ENCODE data around the gene VWCE. TPM values are rescaled to one million over a fixed set of nuclear protein-coding genes. Genes with fewer than 3 reads are reported as not detected.
"Not testable (repeated sequence)": the region's sequence is repeated elsewhere in the genome, so short reads cannot be mapped to it uniquely, and the experiment has no call there.

The VWCE gene
- total RNA-seq, 1 experiment from 2014 or later, result 20.6 TPM

- not testable (repeated sequence) for H3K27ac ChIP-seq (ENCODE audit: insufficient read length, low read depth, low read length); H3K23ac ChIP-seq (ENCODE audit: insufficient read length, low read depth, low read length); H2BK120ac ChIP-seq (ENCODE audit: low read depth, low read length, poor library complexity, severe bottlenecking); DNase-seq; H3K4me3 Mint-ChIP-seq; H3K79me2 ChIP-seq (ENCODE audit: insufficient read depth, low read length); H2BK15ac ChIP-seq (ENCODE audit: low read depth, low read length); H3K4me2 ChIP-seq (ENCODE audit: insufficient read depth, insufficient read length, low read length); H2AK5ac ChIP-seq (ENCODE audit: insufficient read length, low read length); H3K9ac ChIP-seq (ENCODE audit: extremely low read depth, insufficient read length, low read length); H2BK5ac ChIP-seq (ENCODE audit: insufficient read length, low read length); H3K9me3 ChIP-seq (ENCODE audit: control insufficient read depth, low read depth, low read length); H3K4ac ChIP-seq (ENCODE audit: low read depth, low read length); H4K91ac ChIP-seq (ENCODE audit: insufficient read length, low read depth, low read length); H3K27ac Mint-ChIP-seq; H3K56ac ChIP-seq (ENCODE audit: insufficient read length, low read depth, low read length); H3K27me3 ChIP-seq (ENCODE audit: insufficient read depth, low read length); H3K9me3 Mint-ChIP-seq; H3K14ac ChIP-seq (ENCODE audit: insufficient read depth, low read length); H2AFZ ChIP-seq (ENCODE audit: low read length); H4K8ac ChIP-seq (replicated peaks; ENCODE audit: insufficient read length, low read depth, low read length); H3K4me1 ChIP-seq (ENCODE audit: insufficient read depth, low read length); H3T11ph ChIP-seq (ENCODE audit: low read length); H2BK20ac ChIP-seq (ENCODE audit: low read depth, low read length, poor library complexity, severe bottlenecking); H4K5ac ChIP-seq (ENCODE audit: insufficient read length, low read depth, low read length); H3K27me3 Mint-ChIP-seq (ENCODE audit: low read depth); H2BK12ac ChIP-seq (ENCODE audit: insufficient read length, low read depth, low read length); H3K4me1 Mint-ChIP-seq; H3K23me2 ChIP-seq (ENCODE audit: insufficient read length, low read depth, low read length, poor library complexity, severe bottlenecking); H3K18ac ChIP-seq (ENCODE audit: insufficient read length, low read depth, low read length); H4K20me1 ChIP-seq (ENCODE audit: control insufficient read depth, insufficient read depth, insufficient read length); H3K79me1 ChIP-seq (ENCODE audit: insufficient read depth, low read depth, low read length, poor library complexity, severe bottlenecking); H3K36me3 Mint-ChIP-seq (ENCODE audit: insufficient read depth in 1 of 3, low read depth in 3 of 3)
- WGBS (ENCODE audit: extremely low coverage, insufficient read length, low lambda C conversion rate), result no CpG with 5 or more reads among the region's 9 CpGs
These were observed 47.0 kb downstream of the VWCE start for GRCh38 chr11:61248071-61248470.

DNA sequence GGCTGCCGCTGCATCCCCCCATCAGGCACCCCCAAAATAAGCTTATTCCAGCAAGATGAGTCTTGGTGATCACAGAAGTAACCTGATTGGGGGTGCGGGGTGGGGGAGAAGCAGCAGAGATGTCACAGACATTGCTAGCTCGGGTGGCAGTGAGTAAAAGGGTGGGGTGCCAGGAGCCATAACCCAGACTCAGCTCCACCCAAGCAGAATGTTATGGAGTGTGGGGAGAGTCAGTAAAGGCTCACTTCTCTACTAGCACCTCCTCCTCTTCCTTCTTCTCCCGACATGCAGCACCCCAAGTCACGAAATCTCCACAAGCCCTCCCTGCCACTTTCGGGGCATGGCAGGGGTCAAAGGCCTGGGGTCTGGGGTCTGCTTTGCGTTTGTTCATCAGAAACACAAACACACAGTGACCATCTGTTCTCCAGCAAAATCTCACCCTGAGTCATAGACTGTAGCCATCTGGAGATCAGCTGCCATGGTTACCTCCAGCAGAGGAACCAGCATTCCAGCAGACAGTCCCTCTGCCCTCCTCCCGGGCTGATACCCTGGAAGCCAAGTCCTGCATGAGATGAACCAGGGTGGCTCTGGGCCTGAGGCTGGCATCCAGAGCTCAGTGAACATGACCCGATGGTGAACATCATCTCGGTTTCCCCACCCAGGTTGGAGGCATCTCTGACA lies 49.7 kb downstream of the VWCE start:
- H3K36me3 Mint-ChIP-seq (ENCODE audit: insufficient read depth in 1 of 3, low read depth in 3 of 3), result not testable (repeated sequence)

More for the DNA sequence above, 49.7 kb downstream of the VWCE start:
- H2AK5ac ChIP-seq (ENCODE audit: insufficient read length, low read length); H3K4me2 ChIP-seq (ENCODE audit: insufficient read depth, insufficient read length, low read length); H4K5ac ChIP-seq (ENCODE audit: insufficient read length, low read depth, low read length); H2AFZ ChIP-seq (ENCODE audit: low read length); H3K23me2 ChIP-seq (ENCODE audit: insufficient read length, low read depth, low read length, poor library complexity, severe bottlenecking); DNase-seq; H3K27ac Mint-ChIP-seq; H3K9ac ChIP-seq (ENCODE audit: extremely low read depth, insufficient read length, low read length); H3K14ac ChIP-seq (ENCODE audit: insufficient read depth, low read length); H3K23ac ChIP-seq (ENCODE audit: insufficient read length, low read depth, low read length); H3T11ph ChIP-seq (ENCODE audit: low read length); H2BK120ac ChIP-seq (ENCODE audit: low read depth, low read length, poor library complexity, severe bottlenecking); H3K4me3 Mint-ChIP-seq; H4K91ac ChIP-seq (ENCODE audit: insufficient read length, low read depth, low read length); H4K20me1 ChIP-seq (ENCODE audit: control insufficient read depth, insufficient read depth, insufficient read length); H3K56ac ChIP-seq (ENCODE audit: insufficient read length, low read depth, low read length); H4K8ac ChIP-seq (replicated peaks; ENCODE audit: insufficient read length, low read depth, low read length); H3K27me3 ChIP-seq (ENCODE audit: insufficient read depth, low read length); H3K9me3 ChIP-seq (ENCODE audit: control insufficient read depth, low read depth, low read length); H3K4me1 Mint-ChIP-seq; H2BK15ac ChIP-seq (ENCODE audit: low read depth, low read length); H2BK20ac ChIP-seq (ENCODE audit: low read depth, low read length, poor library complexity, severe bottlenecking); H3K27me3 Mint-ChIP-seq (ENCODE audit: low read depth); H3K79me1 ChIP-seq (ENCODE audit: insufficient read depth, low read depth, low read length, poor library complexity, severe bottlenecking); H2BK5ac ChIP-seq (ENCODE audit: insufficient read length, low read length); H3K4me1 ChIP-seq (ENCODE audit: insufficient read depth, low read length); H3K79me2 ChIP-seq (ENCODE audit: insufficient read depth, low read length); H3K18ac ChIP-seq (ENCODE audit: insufficient read length, low read depth, low read length); H2BK12ac ChIP-seq (ENCODE audit: insufficient read length, low read depth, low read length); H3K27ac ChIP-seq (ENCODE audit: insufficient read length, low read depth, low read length); H3K9me3 Mint-ChIP-seq; H3K4ac ChIP-seq (ENCODE audit: low read depth, low read length): not testable (repeated sequence)
- WGBS (ENCODE audit: extremely low coverage, insufficient read length, low lambda C conversion rate), result no CpG with 5 or more reads among the region's 10 CpGs

Data from H9 (cell line).